HepG2 (cell line): ENCODE data around the gene MRPS25. TPM values are rescaled to one million over a fixed set of nuclear protein-coding genes. Genes with fewer than 3 reads are reported as not detected.

Experiments used
- ATAC-seq: fragments of 200-7000 bp; cut with Tn5 transposase; 3 replicates; pipeline ENCODE4 v1.9.1; 2020; ENCODE audit warnings: mild to moderate bottlenecking, moderate library complexity
- BruUV-seq: library from RNA; stranded (reverse); fragments of 400-500 nt; replicated peaks from 2 replicates; lab custom pipeline; 2021; lab: Mats Ljungman, UMichigan
- CTCF ChIA-PET: fragments of 300-600 bp; formaldehyde crosslinking; extraction: SDS; loops from one replicate; lab custom pipeline; 2021; ENCODE audit warnings: low total read pairs, inconsistent platforms, low intra/inter-chr PET ratio; lab: Yijun Ruan, JAX
- POLR2A ChIA-PET: fragments of 350-600 bp; sonication (Branson Sonifier 250); formaldehyde crosslinking; loops from one replicate; lab custom pipeline; 2020; ENCODE audit warnings: antibody characterized with exemption, inconsistent platforms; lab: Yijun Ruan, JAX
- DNase-seq: peaks from one replicate; pipeline ENCODE4 v3.0.0-alpha.2; 2015; ENCODE audit warnings: low spot score
- FAIRE-seq: peaks from 3 replicates; lab custom pipeline; 2011; peaks lifted over from hg19 to GRCh38; lab: Jason Lieb, UNC
- H2AFZ ChIP-seq: one replicate; pipeline ENCODE4 v1.6.1; 2011; ENCODE audit warnings: low read length, inconsistent platforms
- H3K27ac ChIP-seq: fragments of 300-600 bp; 3 replicates; pipeline ENCODE4 v1.8.0; 2011; ENCODE audit warnings: mixed run types, mild to moderate bottlenecking, mixed read lengths, low read length, inconsistent platforms; ENCODE audit not compliant: insufficient read depth; ENCODE audit errors: extremely low read length
- H3K27me3 ChIP-seq, 2 experiments: fragments of 200-600 bp in 1 of 2; 2 replicates in 1 of 2; 3 replicates in 1 of 2; pipeline versions ENCODE4 v1.6.0 to v1.8.0; 2011; ENCODE audit warnings: low read length in 2 of 2, mild to moderate bottlenecking in 2 of 2, moderate library complexity in 2 of 2, inconsistent platforms in 1 of 2; ENCODE audit not compliant: insufficient read depth in 2 of 2, control insufficient read depth in 1 of 2
- H3K36me3 ChIP-seq, 2 experiments: fragments of 200-600 bp in 1 of 2; replicated peaks in 1 of 2; 2 replicates in 1 of 2; 3 replicates in 1 of 2; pipeline versions ENCODE4 v1.5.1 to v1.8.0; 2011; ENCODE audit warnings: low read length in 2 of 2, inconsistent platforms in 1 of 2; ENCODE audit not compliant: insufficient read depth in 2 of 2, control insufficient read depth in 1 of 2
- H3K4me1 ChIP-seq: 2 replicates; pipeline ENCODE4 v1.5.1; 2012; ENCODE audit warnings: low read length, inconsistent platforms; ENCODE audit not compliant: insufficient read depth
- H3K4me2 ChIP-seq: 2 replicates; pipeline ENCODE4 v1.6.0; 2011; ENCODE audit warnings: low read depth, low read length, inconsistent platforms
- H3K4me3 ChIP-seq, 3 experiments: fragments of 200-600 bp in 1 of 3; sonication (generic), shearing (Covaris generic) in 1 of 3; replicated peaks in 1 of 3; 2 replicates each; pipeline ENCODE4 v1.5.1; 2011 to 2016; ENCODE audit warnings: low read length in 3 of 3, inconsistent platforms in 2 of 3, low read depth in 2 of 3, mild to moderate bottlenecking in 2 of 3, control low read depth in 1 of 3, mixed read lengths in 1 of 3; ENCODE audit not compliant: insufficient read depth in 1 of 3
- H3K79me2 ChIP-seq: one replicate; pipeline ENCODE4 v1.6.1; 2011; ENCODE audit warnings: low read length, inconsistent platforms; ENCODE audit not compliant: insufficient read depth
- H3K9ac ChIP-seq: 2 replicates; pipeline ENCODE4 v1.6.0; 2011; ENCODE audit warnings: mild to moderate bottlenecking, low read depth, low read length, inconsistent platforms; ENCODE audit not compliant: insufficient read depth
- H3K9me3 ChIP-seq: 2 replicates; pipeline ENCODE4 v1.5.1; 2012; ENCODE audit warnings: mild to moderate bottlenecking, low read length
- H4K20me1 ChIP-seq: 2 replicates; pipeline ENCODE4 v1.6.0; 2011; ENCODE audit warnings: inconsistent platforms, mild to moderate bottlenecking, low read length, moderate library complexity; ENCODE audit not compliant: insufficient read depth
- E2F1 ChIP-seq: sonication (generic); formaldehyde crosslinking; IDR thresholded peaks from 2 replicates; pipeline ENCODE4 v1.5.0; 2020; ENCODE audit warnings: missing genetic modification reagents
- RBM22 ChIP-seq: fragments of 200-400 bp; formaldehyde crosslinking; optimal IDR thresholded peaks from 2 replicates; pipeline ENCODE3; 2017; ENCODE audit warnings: mild to moderate bottlenecking, low read length, moderate library complexity
- ZMYM3 ChIP-seq: sonication (generic); formaldehyde crosslinking; IDR thresholded peaks from 2 replicates; pipeline ENCODE4 v1.5.1; 2020; ENCODE audit warnings: mild to moderate bottlenecking, missing genetic modification reagents
- ZSCAN29 ChIP-seq: sonication (generic); formaldehyde crosslinking; conservative IDR thresholded peaks from 2 replicates; pipeline ENCODE4 v1.4.0; 2020; ENCODE audit warnings: mild to moderate bottlenecking, missing genetic modification reagents
- WGBS: methylation state at CpG from one replicate; pipeline ENCODE4 v1.1.6; 2017; ENCODE audit warnings: low lambda C conversion rate; 5-methylcytosine and 5-hydroxymethylcytosine counted together
- in situ Hi-C: cut with HindIII; loops from 2 replicates; pipeline ENCODE4 v1.10.0; 2017; ENCODE audit warnings: low pct_unique_long_range_greater_than_20kb; ENCODE audit not compliant: extremely low pct_ligation_motif_present
- intact Hi-C: fragments of 100-400 bp; cut with micrococcal nuclease; formaldehyde crosslinking; loops from one replicate; pipeline ENCODE4 v1.10.0; 2022; ENCODE audit not compliant: unreplicated experiment
- polyA plus RNA-seq, 8 experiments: library from polyadenylated mRNA; depleted of rRNA in 3 of 8; stranded (reverse) in 7 of 8; unstranded in 1 of 8; fragments of >200 nt; fragmentation: Illumina TruSeq in 4 of 8; extraction: Trizol in 4 of 8; gene quantifications; 2 replicates each; pipeline versions ENCODE4 v1.2.1 to v1.2.3, GENCODE V29; 2011 to 2016; ENCODE audit warnings: low read depth in 4 of 8, missing spikeins in 1 of 8, mixed read lengths in 1 of 8; ENCODE audit not compliant: insufficient read depth in 1 of 8
- total RNA-seq, 5 experiments: library from RNA; depleted of rRNA; stranded (reverse); fragments of >200 nt; fragmentation: Illumina TruSeq; extraction: Trizol; gene quantifications; 2 replicates each; pipeline ENCODE4 v1.2.3, GENCODE V29; 2016; ENCODE audit warnings: low read depth in 1 of 5

The MRPS25 gene
- total and polyA plus RNA-seq, 2 of the 13 experiments (the other 11 are each of a cell fraction or from before 2014, with no cell fraction given) = 60.1 to 74.3 TPM

DNA sequence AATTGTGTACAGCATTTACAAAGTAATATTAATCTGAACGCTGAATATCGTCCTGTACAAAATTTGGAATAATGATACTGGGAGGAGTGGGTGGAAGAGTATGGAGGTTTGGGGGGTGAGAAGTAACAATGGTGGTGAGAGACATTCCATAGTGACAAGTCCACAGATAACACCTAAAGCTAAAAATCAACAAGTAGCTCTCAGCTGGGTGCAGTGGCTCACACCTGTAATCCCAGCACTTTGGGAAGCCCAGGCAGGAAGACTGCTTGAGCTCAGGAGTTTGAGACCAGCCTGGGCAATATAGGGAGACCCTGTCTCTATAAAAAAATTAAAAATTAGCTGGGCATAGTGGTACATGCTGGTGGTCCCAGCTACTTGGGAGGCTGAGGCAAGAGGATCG lies 5.1 kb downstream of the MRPS25 start:
- Histone ChIP-seq H3K4me2 (no peak overlapping the region), H2AFZ (no peak overlapping the region), H3K9me3 (no peaks in the 10 kb centered on the region), H3K4me1 (peaks cover 19% of the 10 kb centered on the region), H3K4me3 (no peak overlapping the region), H3K27me3 (no peaks in the 10 kb centered on the region; a peak in 1 of 5 replicates), H3K27ac (no peak overlapping the region), H3K9ac (no peak overlapping the region), H4K20me1 (peaks cover 26% of the 10 kb centered on the region), H3K36me3 (peaks cover 14 to 46% of the 10 kb centered on the region in 2 experiments), H3K79me2 (peaks cover 66% of the 10 kb centered on the region)
- ATAC-seq = no peak
- in situ Hi-C loops (no loop called here), intact Hi-C loops (no loop called here)
- 0 out of 2 replicates have a peak, but pooled peaks have one; percentile 42 for TF ChIP-seq ZMYM3 (CRISPR knock-in tag)
- TF ChIP-seq ZSCAN29 (CRISPR knock-in tag) = no peak
- 92% methylated on average over 3 of the region's 3 CpGs for WGBS
- ChIA-PET CTCF (no interaction called here), POLR2A (no interaction called here)
- no TSS peak for BruUV-seq
- FAIRE-seq = no peak
- no peak for DNase-seq

DNA sequence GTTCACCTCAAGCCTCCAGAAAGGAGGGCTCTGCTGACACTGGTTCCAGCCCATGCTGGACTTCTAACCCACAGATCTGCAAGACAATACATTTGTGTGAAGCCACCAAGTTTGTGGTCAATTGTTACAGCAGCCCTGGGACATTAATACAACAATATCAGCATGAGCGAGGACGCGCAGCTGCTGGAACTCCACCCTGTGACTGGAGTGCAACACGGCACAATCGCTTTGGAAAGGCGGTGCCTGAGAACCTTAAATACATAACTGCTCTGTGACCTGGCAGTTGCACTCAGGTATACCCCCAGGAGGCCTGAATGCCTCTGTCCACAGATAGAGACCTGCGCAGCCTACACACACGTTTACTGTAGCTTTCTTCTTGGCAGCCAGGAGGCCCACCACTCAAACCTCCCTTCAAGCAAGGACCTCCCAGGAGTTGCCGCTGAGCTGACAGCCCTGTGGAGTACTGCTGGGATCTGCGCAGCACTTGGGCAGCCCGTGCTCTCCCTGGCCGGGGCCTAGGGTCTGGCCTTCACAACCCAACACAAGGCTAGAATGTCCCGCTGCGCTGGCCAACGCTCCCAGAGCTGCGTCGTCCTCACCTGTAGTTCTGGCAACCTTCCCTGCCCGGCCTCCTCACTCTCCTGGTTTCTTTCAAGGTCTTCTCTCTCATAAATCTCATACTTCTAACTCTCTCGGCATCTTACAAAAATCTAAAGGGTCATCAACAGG lies 8.3 kb downstream of the MRPS25 start:
- peak; percentile 52 for TF ChIP-seq RBM22
- no peak for TF ChIP-seq E2F1 (CRISPR knock-in tag)
- intact Hi-C loops (no loop called here), in situ Hi-C loops (no loop called here)
- no peak overlapping the region for H3K4me2 ChIP-seq
- CTCF ChIA-PET = no interaction called here
- no peaks in the 10 kb centered on the region for H3K27me3 ChIP-seq
- peaks cover 12% of the 10 kb centered on the region for H4K20me1 ChIP-seq
- FAIRE-seq = no peak
- H3K27ac ChIP-seq = no peak overlapping the region
- ATAC-seq = no peak
- H3K79me2 ChIP-seq = peaks cover 57% of the 10 kb centered on the region
- H3K4me1 ChIP-seq = peaks cover 6% of the 10 kb centered on the region
- POLR2A ChIA-PET = interaction anchor here (1.2 kb wide), 1 partner anchor 9 kb away, joined by 3 read pairs; the partner anchor contains the start of gene MRPS25
- no peaks in the 10 kb centered on the region for H3K9me3 ChIP-seq
- H3K9ac ChIP-seq = no peak overlapping the region
- WGBS = 98% methylated on average over 11 of the region's 19 CpGs
- H2AFZ ChIP-seq = no peak overlapping the region
- DNase-seq = no peak
- H3K36me3 ChIP-seq = peaks cover 23 to 74% of the 10 kb centered on the region in 2 experiments
- no TSS peak for BruUV-seq
- no peak overlapping the region for H3K4me3 ChIP-seq
